Measurements from ENCODE around the gene MAST2.
A peak's percentile ranks its signal among the peaks of the same experiment; 100 is the strongest.

The MAST2 gene

GRCh38 chr1:45999507-45999906, 196.1 kb downstream of the MAST2 start:
- in situ Hi-C loops (cut with HindIII; ENCODE audit: low pct_unique_long_range_greater_than_20kb, low sequenced_read_pairs), result no loop called here
- no peak for TF ChIP-seq JUND (IDR thresholded peaks at IDR 0.05; ENCODE audit: low read depth)
- no peak for DNase-seq (ENCODE audit: low read depth in 1 of 2, low spot score in 1 of 2)

GRCh38 chr1:46001081-46001785, 197.8 kb downstream of the MAST2 start:
- no peak for DNase-seq (ENCODE audit: low read depth in 1 of 2, low spot score in 1 of 2)
- in situ Hi-C loops (cut with HindIII; ENCODE audit: low pct_unique_long_range_greater_than_20kb, low sequenced_read_pairs), result no loop called here
- no peak for TF ChIP-seq JUND (IDR thresholded peaks at IDR 0.05; ENCODE audit: low read depth)

- TF ChIP-seq JUND (IDR thresholded peaks at IDR 0.05; ENCODE audit: low read depth), result no peak
- no peak for DNase-seq (ENCODE audit: low read depth in 1 of 2, low spot score in 1 of 2)
- in situ Hi-C loops (cut with HindIII; ENCODE audit: low pct_unique_long_range_greater_than_20kb, low sequenced_read_pairs), result no loop called here
These were observed 199.2 kb downstream of the MAST2 start for GRCh38 chr1:46002551-46003150.

GRCh38 chr1:46003315-46003714, 199.9 kb downstream of the MAST2 start:
- no peak for TF ChIP-seq JUND (IDR thresholded peaks at IDR 0.05; ENCODE audit: low read depth)
- in situ Hi-C loops (cut with HindIII; ENCODE audit: low pct_unique_long_range_greater_than_20kb, low sequenced_read_pairs), result no loop called here
- no peak for DNase-seq (ENCODE audit: low read depth in 1 of 2, low spot score in 1 of 2)

- in situ Hi-C loops (cut with HindIII; ENCODE audit: low pct_unique_long_range_greater_than_20kb, low sequenced_read_pairs), result no loop called here
- no peak for TF ChIP-seq JUND (IDR thresholded peaks at IDR 0.05; ENCODE audit: low read depth)
- DNase-seq (ENCODE audit: low read depth in 1 of 2, low spot score in 1 of 2), result no peak
These were observed 201.1 kb downstream of the MAST2 start for GRCh38 chr1:46004492-46004891.

GRCh38 chr1:46005594-46005993, 202.2 kb downstream of the MAST2 start:
- DNase-seq (ENCODE audit: low read depth in 1 of 2, low spot score in 1 of 2), result no peak
- TF ChIP-seq JUND (IDR thresholded peaks at IDR 0.05; ENCODE audit: low read depth), result no peak
- in situ Hi-C loops (cut with HindIII; ENCODE audit: low pct_unique_long_range_greater_than_20kb, low sequenced_read_pairs), result no loop called here

GRCh38 chr1:46008585-46008984, 205.2 kb downstream of the MAST2 start:
- in situ Hi-C loops (cut with HindIII; ENCODE audit: low pct_unique_long_range_greater_than_20kb, low sequenced_read_pairs), result no loop called here
- DNase-seq (ENCODE audit: low read depth in 1 of 2, low spot score in 1 of 2), result no peak
- TF ChIP-seq JUND (IDR thresholded peaks at IDR 0.05; ENCODE audit: low read depth), result no peak

GRCh38 chr1:46010611-46011010, 207.2 kb downstream of the MAST2 start:
- in situ Hi-C loops (cut with HindIII; ENCODE audit: low pct_unique_long_range_greater_than_20kb, low sequenced_read_pairs), result no loop called here
- no peak for DNase-seq (ENCODE audit: low read depth in 1 of 2, low spot score in 1 of 2)
- no peak for TF ChIP-seq JUND (IDR thresholded peaks at IDR 0.05; ENCODE audit: low read depth)

- TF ChIP-seq JUND (IDR thresholded peaks at IDR 0.05; ENCODE audit: low read depth), result no peak
- peak in 1 of 2 experiments; percentile 78 for DNase-seq (ENCODE audit: low read depth in 1 of 2, low spot score in 1 of 2)
- in situ Hi-C loops (cut with HindIII; ENCODE audit: low pct_unique_long_range_greater_than_20kb, low sequenced_read_pairs), result no loop called here
These were observed 207.8 kb downstream of the MAST2 start for GRCh38 chr1:46011121-46011695.

GRCh38 chr1:46012236-46012635, 208.8 kb downstream of the MAST2 start:
- no peak for TF ChIP-seq JUND (IDR thresholded peaks at IDR 0.05; ENCODE audit: low read depth)
- in situ Hi-C loops (cut with HindIII; ENCODE audit: low pct_unique_long_range_greater_than_20kb, low sequenced_read_pairs), result no loop called here
- DNase-seq (ENCODE audit: low read depth in 1 of 2, low spot score in 1 of 2), result no peak

GRCh38 chr1:46013581-46013980, 210.2 kb downstream of the MAST2 start:
- no peak for DNase-seq (ENCODE audit: low read depth in 1 of 2, low spot score in 1 of 2)
- TF ChIP-seq JUND (IDR thresholded peaks at IDR 0.05; ENCODE audit: low read depth), result no peak
- in situ Hi-C loops (cut with HindIII; ENCODE audit: low pct_unique_long_range_greater_than_20kb, low sequenced_read_pairs), result no loop called here

GRCh38 chr1:46017876-46018503, 214.6 kb downstream of the MAST2 start:
- TF ChIP-seq JUND (IDR thresholded peaks at IDR 0.05; ENCODE audit: low read depth), result no peak
- DNase-seq (ENCODE audit: low read depth in 1 of 2, low spot score in 1 of 2), result no peak
- in situ Hi-C loops (cut with HindIII; ENCODE audit: low pct_unique_long_range_greater_than_20kb, low sequenced_read_pairs), result no loop called here

- no peak for TF ChIP-seq JUND (IDR thresholded peaks at IDR 0.05; ENCODE audit: low read depth)
- no peak for DNase-seq (ENCODE audit: low read depth in 1 of 2, low spot score in 1 of 2)
- in situ Hi-C loops (cut with HindIII; ENCODE audit: low pct_unique_long_range_greater_than_20kb, low sequenced_read_pairs), result no loop called here
These were observed 215.9 kb downstream of the MAST2 start for GRCh38 chr1:46019348-46019747.

All from T47D (cell line).